Trophoblast cell (in vitro differentiated cells and primary cell): ENCODE measurements around the gene SLC22A8.

Source experiments
- DNase-seq, 2 donors: peaks; one replicate each; pipeline ENCODE4 v3.0.0-alpha.2; 2016
- H2AFZ ChIP-seq: 2 replicates; pipeline ENCODE4 v1.6.1; 2013; ENCODE audit warnings: low read length, moderate library complexity, mild to moderate bottlenecking; ENCODE audit not compliant: insufficient read depth, poor library complexity
- H2AK5ac ChIP-seq: 2 replicates; pipeline ENCODE4 v1.6.1; 2013; ENCODE audit warnings: mild to moderate bottlenecking, low read length
- H2BK120ac ChIP-seq: 2 replicates; pipeline ENCODE4 v1.6.1; 2013; ENCODE audit warnings: low read length, mild to moderate bottlenecking, moderate library complexity; ENCODE audit not compliant: insufficient read depth, poor library complexity
- H2BK12ac ChIP-seq: 2 replicates; pipeline ENCODE4 v1.6.1; 2013; ENCODE audit warnings: mild to moderate bottlenecking, low read length, moderate library complexity
- H2BK5ac ChIP-seq: 2 replicates; pipeline ENCODE4 v1.6.1; 2013; ENCODE audit warnings: low read length, low read depth, moderate library complexity, mild to moderate bottlenecking; ENCODE audit not compliant: poor library complexity
- H3K14ac ChIP-seq: 2 replicates; pipeline ENCODE4 v1.6.1; 2013; ENCODE audit warnings: mild to moderate bottlenecking, low read length
- H3K18ac ChIP-seq: 2 replicates; pipeline ENCODE4 v1.6.1; 2013; ENCODE audit warnings: mild to moderate bottlenecking, low read length
- H3K23ac ChIP-seq: 2 replicates; pipeline ENCODE4 v1.6.1; 2013; ENCODE audit warnings: low read length
- H3K27ac ChIP-seq: 2 replicates; pipeline ENCODE4 v1.5.1; 2013; ENCODE audit warnings: low read depth, mild to moderate bottlenecking, inconsistent platforms, low read length, moderate library complexity
- H3K27me3 ChIP-seq: 2 replicates; pipeline ENCODE4 v1.6.1; 2013; ENCODE audit warnings: inconsistent platforms, mild to moderate bottlenecking, low read length, moderate library complexity; ENCODE audit not compliant: insufficient read depth
- H3K36me3 ChIP-seq, 2 experiments: 1 replicate in 1 of 2; 2 replicates in 1 of 2; pipeline ENCODE4 v1.6.1; 2013; ENCODE audit warnings: low read length in 2 of 2, mild to moderate bottlenecking in 2 of 2, moderate library complexity in 1 of 2; ENCODE audit not compliant: insufficient read depth in 2 of 2, control insufficient read depth in 1 of 2
- H3K4ac ChIP-seq: 2 replicates; pipeline ENCODE4 v1.6.1; 2013; ENCODE audit warnings: low read depth, mild to moderate bottlenecking, low read length, moderate library complexity
- H3K4me1 ChIP-seq, 2 experiments: 1 replicate in 1 of 2; 2 replicates in 1 of 2; pipeline ENCODE4 v1.6.1; 2013; ENCODE audit warnings: low read length in 2 of 2, mild to moderate bottlenecking in 2 of 2, moderate library complexity in 1 of 2; ENCODE audit not compliant: insufficient read depth in 2 of 2, control insufficient read depth in 1 of 2
- H3K4me2 ChIP-seq: 2 replicates; pipeline ENCODE4 v1.6.1; 2013; ENCODE audit warnings: inconsistent platforms, mild to moderate bottlenecking, low read length, moderate library complexity
- H3K4me3 ChIP-seq: 2 replicates; pipeline ENCODE4 v1.5.1; 2013; ENCODE audit warnings: mild to moderate bottlenecking, low read depth, low read length, inconsistent platforms
- H3K79me1 ChIP-seq: one replicate; pipeline ENCODE4 v1.6.1; 2013; ENCODE audit warnings: low read length
- H3K79me2 ChIP-seq: 2 replicates; pipeline ENCODE4 v1.6.1; 2013; ENCODE audit warnings: low read length, mild to moderate bottlenecking; ENCODE audit not compliant: control insufficient read depth, insufficient read depth, poor library complexity
- H3K9ac ChIP-seq: 2 replicates; pipeline ENCODE4 v1.6.1; 2013; ENCODE audit warnings: mild to moderate bottlenecking, low read length
- H3K9me3 ChIP-seq: 2 replicates; pipeline ENCODE4 v1.6.1; 2013; ENCODE audit warnings: low read depth, mild to moderate bottlenecking, control low read depth, inconsistent platforms, low read length; ENCODE audit not compliant: insufficient read depth
- H4K12ac ChIP-seq: 2 replicates; pipeline ENCODE4 v1.6.1; 2013; ENCODE audit warnings: low read depth, mild to moderate bottlenecking, low read length, moderate library complexity
- H4K8ac ChIP-seq: 2 replicates; pipeline ENCODE4 v1.6.1; 2013; ENCODE audit warnings: low read depth, mild to moderate bottlenecking, low read length, moderate library complexity
- H4K91ac ChIP-seq: one replicate; pipeline ENCODE4 v1.6.1; 2013; ENCODE audit warnings: low read depth, mild to moderate bottlenecking, low read length, moderate library complexity
- WGBS: extraction: QIAGEN DNeasy Blood & Tissue Kit; methylation state at CpG from one replicate; pipeline ENCODE4 v1.1.7; 2013; ENCODE audit warnings: missing lambda C conversion rate; ENCODE audit not compliant: insufficient read length, insufficient coverage; ENCODE audit errors: extremely low coverage; 5-methylcytosine and 5-hydroxymethylcytosine counted together

Gene SLC22A8

GRCh38 chr11:62981743-62982142 lies 33.9 kb downstream of the SLC22A8 start:
- Histone ChIP-seq H3K79me1 (no peaks in the 10 kb centered on the region), H3K4me2 (no peak overlapping the region), H4K12ac (no peak overlapping the region), H3K4me3 (peak overlapping the region; percentile 37), H3K9ac (no peak overlapping the region), H3K18ac (no peak overlapping the region), H2AK5ac (no peak overlapping the region), H4K91ac (no peak overlapping the region), H3K27me3 (no peaks in the 10 kb centered on the region), H2AFZ (no peak overlapping the region), H3K79me2 (no peaks in the 10 kb centered on the region), H3K9me3 (no peaks in the 10 kb centered on the region), H3K27ac (no peak overlapping the region), H2BK120ac (no peak overlapping the region), H4K8ac (no peak overlapping the region), H3K14ac (no peak overlapping the region), H2BK5ac (no peak overlapping the region), H3K4me1 (no peaks in the 10 kb centered on the region), H2BK12ac (no peak overlapping the region), H3K4ac (no peak overlapping the region), H3K36me3 (no peaks in the 10 kb centered on the region), H3K23ac (no peak overlapping the region)
- no peak for DNase-seq
- no CpG with 5 or more reads among the region's 7 CpGs for WGBS

GRCh38 chr11:62980133-62980760 lies 35.4 kb downstream of the SLC22A8 start:
- Histone ChIP-seq H2BK120ac (no peak overlapping the region), H3K79me2 (no peaks in the 10 kb centered on the region), H3K36me3 (no peaks in the 10 kb centered on the region), H3K4me1 (no peaks in the 10 kb centered on the region), H3K27me3 (no peaks in the 10 kb centered on the region), H3K79me1 (no peaks in the 10 kb centered on the region), H3K23ac (no peak overlapping the region), H3K4me3 (no peak overlapping the region), H4K91ac (no peak overlapping the region), H3K14ac (no peak overlapping the region), H3K9me3 (no peaks in the 10 kb centered on the region), H2BK5ac (no peak overlapping the region), H3K4me2 (no peak overlapping the region), H2AFZ (no peak overlapping the region), H3K27ac (no peak overlapping the region), H3K4ac (no peak overlapping the region), H4K12ac (no peak overlapping the region), H2BK12ac (no peak overlapping the region), H3K9ac (no peak overlapping the region), H2AK5ac (no peak overlapping the region), H3K18ac (no peak overlapping the region), H4K8ac (no peak overlapping the region)
- no CpG with 5 or more reads among the region's 1 CpG for WGBS
- peak in 1 of 2 donors; percentile 11 for DNase-seq

- Histone ChIP-seq H3K79me1 (no peaks in the 10 kb centered on the region), H3K4me1 (no peaks in the 10 kb centered on the region), H3K9me3 (peaks cover 1% of the 10 kb centered on the region), H3K79me2 (no peaks in the 10 kb centered on the region), H3K18ac (no peak overlapping the region), H2BK5ac (no peak overlapping the region), H4K12ac (no peak overlapping the region), H3K36me3 (no peaks in the 10 kb centered on the region), H4K8ac (no peak overlapping the region), H3K27ac (no peak overlapping the region), H4K91ac (no peak overlapping the region), H3K4me3 (no peak overlapping the region), H3K4me2 (no peak overlapping the region), H2AK5ac (no peak overlapping the region), H3K27me3 (no peaks in the 10 kb centered on the region), H3K9ac (no peak overlapping the region), H3K14ac (no peak overlapping the region), H3K23ac (no peak overlapping the region), H2BK120ac (no peak overlapping the region), H2AFZ (no peak overlapping the region), H2BK12ac (no peak overlapping the region), H3K4ac (no peak overlapping the region)
- WGBS = no CpG with 5 or more reads among the region's 5 CpGs
- peak in 1 of 2 donors; percentile 26 for DNase-seq
These were observed 39.5 kb downstream of the SLC22A8 start for GRCh38 chr11:62976109-62976508.

- Histone ChIP-seq H3K36me3 (no peaks in the 10 kb centered on the region), H3K23ac (no peak overlapping the region), H2AK5ac (no peak overlapping the region), H4K8ac (no peak overlapping the region), H3K27me3 (no peaks in the 10 kb centered on the region), H3K9ac (no peak overlapping the region), H2BK120ac (no peak overlapping the region), H3K9me3 (peaks cover 1% of the 10 kb centered on the region), H3K4me1 (no peaks in the 10 kb centered on the region), H3K79me2 (no peaks in the 10 kb centered on the region), H3K4ac (no peak overlapping the region), H3K27ac (no peak overlapping the region), H3K79me1 (no peaks in the 10 kb centered on the region), H3K18ac (no peak overlapping the region), H4K91ac (no peak overlapping the region), H3K4me2 (no peak overlapping the region), H2AFZ (no peak overlapping the region), H3K4me3 (no peak overlapping the region), H4K12ac (no peak overlapping the region), H2BK5ac (no peak overlapping the region), H2BK12ac (no peak overlapping the region), H3K14ac (no peak overlapping the region)
- no peak for DNase-seq
- no CpG with 5 or more reads among the region's 9 CpGs for WGBS
These were observed 40.7 kb downstream of the SLC22A8 start for GRCh38 chr11:62974848-62975522.
